ENCODE measurements around the gene DHX29. TPM values are rescaled to one million over a fixed set of nuclear protein-coding genes. Genes with fewer than 3 reads are reported as not detected.

The DHX29 gene
- total RNA-seq, 4 donors from 2014 or later, result 33.1 to 44.6 (median 41.0) TPM

DNA sequence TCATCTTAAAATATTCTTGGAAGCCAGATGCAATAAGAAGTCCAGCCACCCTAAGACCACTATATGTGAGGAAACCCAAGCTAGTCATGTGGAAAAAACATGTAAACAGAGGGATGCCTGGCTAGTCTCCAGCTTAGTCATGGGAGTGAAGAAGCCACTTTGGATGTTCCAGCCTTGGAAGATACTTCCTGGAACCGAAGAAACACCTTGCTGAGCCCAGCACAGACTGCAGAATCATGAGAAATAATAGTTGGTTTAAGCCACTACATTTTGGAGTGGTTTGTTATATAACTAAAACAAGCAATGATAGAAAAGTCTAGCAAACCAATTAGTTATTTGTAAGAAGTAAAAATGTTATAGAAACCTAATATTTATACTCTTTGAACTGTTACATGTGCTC, 12.6 kb downstream of the DHX29 start:
- DNase-seq (no peak), ATAC-seq (no peak)
- no peak for TF ChIP-seq POLR2A (IDR thresholded peaks at IDR 0.05)
- TF ChIP-seq, protein P1, sequence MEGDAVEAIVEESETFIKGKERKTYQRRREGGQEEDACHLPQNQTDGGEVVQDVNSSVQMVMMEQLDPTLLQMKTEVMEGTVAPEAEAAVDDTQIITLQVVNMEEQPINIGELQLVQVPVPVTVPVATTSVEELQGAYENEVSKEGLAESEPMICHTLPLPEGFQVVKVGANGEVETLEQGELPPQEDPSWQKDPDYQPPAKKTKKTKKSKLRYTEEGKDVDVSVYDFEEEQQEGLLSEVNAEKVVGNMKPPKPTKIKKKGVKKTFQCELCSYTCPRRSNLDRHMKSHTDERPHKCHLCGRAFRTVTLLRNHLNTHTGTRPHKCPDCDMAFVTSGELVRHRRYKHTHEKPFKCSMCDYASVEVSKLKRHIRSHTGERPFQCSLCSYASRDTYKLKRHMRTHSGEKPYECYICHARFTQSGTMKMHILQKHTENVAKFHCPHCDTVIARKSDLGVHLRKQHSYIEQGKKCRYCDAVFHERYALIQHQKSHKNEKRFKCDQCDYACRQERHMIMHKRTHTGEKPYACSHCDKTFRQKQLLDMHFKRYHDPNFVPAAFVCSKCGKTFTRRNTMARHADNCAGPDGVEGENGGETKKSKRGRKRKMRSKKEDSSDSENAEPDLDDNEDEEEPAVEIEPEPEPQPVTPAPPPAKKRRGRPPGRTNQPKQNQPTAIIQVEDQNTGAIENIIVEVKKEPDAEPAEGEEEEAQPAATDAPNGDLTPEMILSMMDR (IDR thresholded peaks at IDR 0.05 in 4 of 5, conservative IDR thresholded peaks at IDR 0.05 in 1 of 5), result no peak
- intact Hi-C loops (cut with DNase I; ENCODE audit: low total_unique reads) (loop anchor here (5.0 kb wide), 1 partner anchor 38 kb away; no protein-coding TSS in a partner anchor), in situ Hi-C loops (cut with MboI; ENCODE audit: low sequenced_read_pairs in 4 of 4) (loop anchor here in 2 of 4 donors (25.0 kb wide), 1 partner anchor 667 kb away; no protein-coding TSS in a partner anchor)
- Histone ChIP-seq H3K4me1 (peaks cover 0 to 4% of the 10 kb centered on the region in 2 donors), H3K36me3 (peaks cover 7 to 66% of the 10 kb centered on the region in 2 donors), H3K27ac (no peak overlapping the region), H3K27me3 (no peaks in the 10 kb centered on the region), H3K4me3 (no peak overlapping the region), H3K9me3 (no peaks in the 10 kb centered on the region)

DNA sequence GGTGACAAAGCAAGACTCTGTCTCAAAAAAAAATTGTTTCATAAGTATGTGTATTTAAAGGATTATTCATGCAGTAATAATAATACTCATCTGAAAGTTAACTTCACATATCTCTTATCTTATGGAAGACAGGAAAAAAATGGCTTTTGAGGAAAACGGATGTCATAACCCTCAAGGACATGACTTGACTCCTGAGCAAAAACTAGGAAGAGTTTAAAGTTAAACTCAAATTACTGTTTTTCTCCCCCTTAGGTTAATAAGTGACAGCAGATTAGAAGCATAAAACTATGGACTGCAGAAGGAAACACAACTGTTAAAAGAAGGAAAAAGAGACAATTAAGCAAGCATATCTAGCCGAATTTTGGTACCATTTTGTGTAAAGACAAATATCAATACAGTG, 16.5 kb downstream of the DHX29 start:
- no peak overlapping the region for H3K4me3 ChIP-seq
- no peak overlapping the region for H3K27ac ChIP-seq
- peaks cover 12 to 96% of the 10 kb centered on the region in 2 donors for H3K36me3 ChIP-seq
- H3K9me3 ChIP-seq, result no peaks in the 10 kb centered on the region
- H3K27me3 ChIP-seq, result no peaks in the 10 kb centered on the region
- intact Hi-C loops (cut with DNase I; ENCODE audit: low total_unique reads) (loop anchor here (5.0 kb wide), 1 partner anchor 34 kb away; no protein-coding TSS in a partner anchor), in situ Hi-C loops (cut with MboI; ENCODE audit: low sequenced_read_pairs in 4 of 4) (loop anchor here in 2 of 4 donors (25.0 kb wide), 1 partner anchor 671 kb away; no protein-coding TSS in a partner anchor)
- DNase-seq, result no peak
- H3K4me1 ChIP-seq, result peaks cover 0 to 4% of the 10 kb centered on the region in 2 donors
- ATAC-seq, result no peak
- no peak for TF ChIP-seq POLR2A (IDR thresholded peaks at IDR 0.05)
- TF ChIP-seq, protein P1 (IDR thresholded peaks at IDR 0.05 in 4 of 5, conservative IDR thresholded peaks at IDR 0.05 in 1 of 5), result no peak

DNA sequence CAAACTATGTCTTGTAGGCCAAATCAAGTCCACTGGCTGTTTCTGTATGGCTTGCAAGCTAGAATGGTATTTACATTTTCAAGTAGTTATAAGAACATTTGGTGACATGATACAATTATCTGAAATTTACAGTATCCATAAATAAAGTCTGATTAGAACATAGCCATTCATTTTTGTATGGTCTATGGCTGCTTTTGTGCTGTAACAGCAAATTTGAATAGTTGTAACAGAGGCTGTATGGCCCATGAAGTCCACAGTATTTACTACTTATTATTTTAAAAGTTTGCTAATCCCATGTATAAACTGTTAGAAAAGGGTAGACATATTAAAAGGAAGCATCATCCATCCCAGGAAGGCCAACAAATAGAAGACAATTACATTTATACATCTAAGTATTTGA, 17.7 kb downstream of the DHX29 start:
- in situ Hi-C loops (cut with MboI; ENCODE audit: low sequenced_read_pairs in 4 of 4) (loop anchor here in 2 of 4 donors (25.0 kb wide), 1 partner anchor 672 kb away; no protein-coding TSS in a partner anchor), intact Hi-C loops (cut with DNase I; ENCODE audit: low total_unique reads) (loop anchor here (5.0 kb wide), 1 partner anchor 33 kb away; no protein-coding TSS in a partner anchor)
- Histone ChIP-seq H3K4me3 (no peak overlapping the region), H3K27me3 (no peaks in the 10 kb centered on the region), H3K9me3 (no peaks in the 10 kb centered on the region), H3K36me3 (peaks cover 12 to 98% of the 10 kb centered on the region in 2 donors), H3K4me1 (no peaks in the 10 kb centered on the region), H3K27ac (no peak overlapping the region)
- DNase-seq (no peak), ATAC-seq (no peak)
- TF ChIP-seq, protein P1 (IDR thresholded peaks at IDR 0.05 in 4 of 5, conservative IDR thresholded peaks at IDR 0.05 in 1 of 5), result no peak
- TF ChIP-seq POLR2A (IDR thresholded peaks at IDR 0.05), result no peak

DNA sequence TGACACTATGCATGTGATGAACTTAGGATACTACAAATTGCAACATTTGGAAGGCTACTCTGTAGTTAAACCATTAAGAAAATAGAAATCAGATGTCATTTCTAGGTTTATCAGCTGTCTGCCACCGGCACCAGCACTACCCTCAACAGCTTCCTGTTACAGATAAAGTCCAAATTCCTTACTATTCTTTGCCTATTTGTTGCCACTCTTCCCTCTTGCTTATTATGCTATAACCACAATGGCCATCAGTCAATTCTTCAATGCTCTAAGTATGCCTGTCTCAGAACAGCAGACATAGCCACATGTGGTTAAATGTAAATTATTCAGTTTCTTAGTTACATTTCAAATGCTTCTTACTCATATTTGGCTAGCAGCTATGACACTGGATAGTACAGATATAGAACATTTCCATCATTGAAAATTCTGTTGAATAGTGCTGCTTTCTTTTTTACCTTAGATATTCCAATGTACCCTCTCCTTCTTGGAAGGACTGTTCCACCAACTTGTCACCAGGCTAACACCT, 21.0 kb downstream of the DHX29 start:
- H3K4me3 ChIP-seq, result no peak overlapping the region
- ATAC-seq, result no peak
- DNase-seq, result no peak
- no peaks in the 10 kb centered on the region for H3K27me3 ChIP-seq
- intact Hi-C loops (cut with DNase I; ENCODE audit: low total_unique reads), result no loop called here
- no peaks in the 10 kb centered on the region for H3K4me1 ChIP-seq
- no peak overlapping the region for H3K27ac ChIP-seq
- TF ChIP-seq, protein P1 (IDR thresholded peaks at IDR 0.05 in 4 of 5, conservative IDR thresholded peaks at IDR 0.05 in 1 of 5), result no peak
- no peak for TF ChIP-seq POLR2A (IDR thresholded peaks at IDR 0.05)
- no peaks in the 10 kb centered on the region for H3K9me3 ChIP-seq
- in situ Hi-C loops (cut with MboI; ENCODE audit: low sequenced_read_pairs in 4 of 4), result loop anchor here in 2 of 4 donors (25.0 kb wide), 1 partner anchor 676 kb away; no protein-coding TSS in a partner anchor
- peaks cover 12 to 97% of the 10 kb centered on the region in 2 donors for H3K36me3 ChIP-seq
